Endothelial cell of umbilical vein (primary cell): Measurements from ENCODE around the gene PHC1.
"Not testable (repeated sequence)": the region's sequence is repeated elsewhere in the genome, so short reads cannot be mapped to it uniquely, and the experiment has no call there.

Experiments
- CTCF ChIP-seq, 2 donors: IDR thresholded peaks; 1 replicate in 1 of 2; 2 replicates in 1 of 2; pipeline ENCODE4 v1.5.1; 2011; ENCODE audit warnings: low read length in 2 of 2, mild to moderate bottlenecking in 2 of 2, moderate library complexity in 2 of 2, control low read depth in 1 of 2, inconsistent platforms in 1 of 2, low read depth in 1 of 2; ENCODE audit not compliant: insufficient read depth in 1 of 2; ENCODE audit errors: extremely low read depth in 1 of 2
- POLR2A ChIP-seq: IDR thresholded peaks from 2 replicates; pipeline ENCODE4 v1.6.1; 2012; ENCODE audit warnings: low read depth, mild to moderate bottlenecking, control low read depth, low read length
- TF ChIP-seq, protein P1 (sequence below): IDR thresholded peaks from 2 replicates; pipeline ENCODE4 v1.6.1; 2011; ENCODE audit not compliant: insufficient read depth, insufficient read length

- not testable (repeated sequence) for TF ChIP-seq CTCF (IDR thresholded peaks at IDR 0.05; ENCODE audit: extremely low read depth in 1 of 2, insufficient read depth in 1 of 2, low read depth in 1 of 2, low read length in 2 of 2); POLR2A
- TF ChIP-seq, protein P1, sequence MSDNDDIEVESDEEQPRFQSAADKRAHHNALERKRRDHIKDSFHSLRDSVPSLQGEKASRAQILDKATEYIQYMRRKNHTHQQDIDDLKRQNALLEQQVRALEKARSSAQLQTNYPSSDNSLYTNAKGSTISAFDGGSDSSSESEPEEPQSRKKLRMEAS, result not testable (repeated sequence)
Observed at GRCh38 chr12:8937842-8938442, 23.6 kb downstream of the PHC1 start.
